Panc1 (cell line): Measurements from ENCODE around the gene RFTN1.

Source experiments
- POLR2AphosphoS5 ChIP-seq: IDR thresholded peaks from 2 replicates; pipeline ENCODE4 v1.6.1; 2012; ENCODE audit warnings: mild to moderate bottlenecking, low read depth, low read length, moderate library complexity
- TCF7L2 ChIP-seq: IDR thresholded peaks from 2 replicates; pipeline ENCODE4 v1.6.1; 2011; ENCODE audit warnings: mild to moderate bottlenecking, low read depth, low read length, inconsistent platforms
- TF ChIP-seq, protein P1 (sequence below): fragments of 450-650 bp; IDR thresholded peaks from 2 replicates; pipeline ENCODE4 v1.5.1; 2017; ENCODE audit warnings: mild to moderate bottlenecking
- TF ChIP-seq, protein P2 (sequence below), 2 experiments: IDR thresholded peaks; 2 replicates each; pipeline ENCODE4 v1.6.1; 2011 to 2012; ENCODE audit warnings: low read depth in 2 of 2, control low read depth in 1 of 2, low read length in 1 of 2, mild to moderate bottlenecking in 1 of 2, moderate library complexity in 1 of 2; ENCODE audit not compliant: insufficient read depth in 1 of 2

DNA sequence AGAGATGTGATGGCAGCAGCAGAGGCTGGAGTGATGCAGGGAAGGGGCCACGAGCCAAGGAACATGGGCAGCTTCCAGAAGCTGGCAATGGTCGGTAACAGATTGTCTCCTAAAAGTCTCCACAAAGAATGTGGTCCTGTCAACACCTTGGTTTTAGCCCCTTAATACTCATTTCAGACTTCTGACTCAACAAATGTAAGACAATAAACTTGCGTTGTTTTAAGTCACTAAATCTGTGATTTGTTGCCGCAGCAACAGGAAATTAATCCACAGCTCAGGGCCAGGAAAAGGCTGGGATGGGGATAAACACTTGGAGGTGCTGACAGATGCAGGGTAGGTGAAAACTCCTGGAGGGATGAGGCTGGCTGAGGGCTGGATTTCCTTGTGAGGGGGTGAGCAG lies 178.6 kb downstream of the RFTN1 start:
- TF ChIP-seq, protein P1, sequence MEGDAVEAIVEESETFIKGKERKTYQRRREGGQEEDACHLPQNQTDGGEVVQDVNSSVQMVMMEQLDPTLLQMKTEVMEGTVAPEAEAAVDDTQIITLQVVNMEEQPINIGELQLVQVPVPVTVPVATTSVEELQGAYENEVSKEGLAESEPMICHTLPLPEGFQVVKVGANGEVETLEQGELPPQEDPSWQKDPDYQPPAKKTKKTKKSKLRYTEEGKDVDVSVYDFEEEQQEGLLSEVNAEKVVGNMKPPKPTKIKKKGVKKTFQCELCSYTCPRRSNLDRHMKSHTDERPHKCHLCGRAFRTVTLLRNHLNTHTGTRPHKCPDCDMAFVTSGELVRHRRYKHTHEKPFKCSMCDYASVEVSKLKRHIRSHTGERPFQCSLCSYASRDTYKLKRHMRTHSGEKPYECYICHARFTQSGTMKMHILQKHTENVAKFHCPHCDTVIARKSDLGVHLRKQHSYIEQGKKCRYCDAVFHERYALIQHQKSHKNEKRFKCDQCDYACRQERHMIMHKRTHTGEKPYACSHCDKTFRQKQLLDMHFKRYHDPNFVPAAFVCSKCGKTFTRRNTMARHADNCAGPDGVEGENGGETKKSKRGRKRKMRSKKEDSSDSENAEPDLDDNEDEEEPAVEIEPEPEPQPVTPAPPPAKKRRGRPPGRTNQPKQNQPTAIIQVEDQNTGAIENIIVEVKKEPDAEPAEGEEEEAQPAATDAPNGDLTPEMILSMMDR, result no peak
- TF ChIP-seq POLR2AphosphoS5 (no peak), TCF7L2 (no peak)
- TF ChIP-seq, protein P2, sequence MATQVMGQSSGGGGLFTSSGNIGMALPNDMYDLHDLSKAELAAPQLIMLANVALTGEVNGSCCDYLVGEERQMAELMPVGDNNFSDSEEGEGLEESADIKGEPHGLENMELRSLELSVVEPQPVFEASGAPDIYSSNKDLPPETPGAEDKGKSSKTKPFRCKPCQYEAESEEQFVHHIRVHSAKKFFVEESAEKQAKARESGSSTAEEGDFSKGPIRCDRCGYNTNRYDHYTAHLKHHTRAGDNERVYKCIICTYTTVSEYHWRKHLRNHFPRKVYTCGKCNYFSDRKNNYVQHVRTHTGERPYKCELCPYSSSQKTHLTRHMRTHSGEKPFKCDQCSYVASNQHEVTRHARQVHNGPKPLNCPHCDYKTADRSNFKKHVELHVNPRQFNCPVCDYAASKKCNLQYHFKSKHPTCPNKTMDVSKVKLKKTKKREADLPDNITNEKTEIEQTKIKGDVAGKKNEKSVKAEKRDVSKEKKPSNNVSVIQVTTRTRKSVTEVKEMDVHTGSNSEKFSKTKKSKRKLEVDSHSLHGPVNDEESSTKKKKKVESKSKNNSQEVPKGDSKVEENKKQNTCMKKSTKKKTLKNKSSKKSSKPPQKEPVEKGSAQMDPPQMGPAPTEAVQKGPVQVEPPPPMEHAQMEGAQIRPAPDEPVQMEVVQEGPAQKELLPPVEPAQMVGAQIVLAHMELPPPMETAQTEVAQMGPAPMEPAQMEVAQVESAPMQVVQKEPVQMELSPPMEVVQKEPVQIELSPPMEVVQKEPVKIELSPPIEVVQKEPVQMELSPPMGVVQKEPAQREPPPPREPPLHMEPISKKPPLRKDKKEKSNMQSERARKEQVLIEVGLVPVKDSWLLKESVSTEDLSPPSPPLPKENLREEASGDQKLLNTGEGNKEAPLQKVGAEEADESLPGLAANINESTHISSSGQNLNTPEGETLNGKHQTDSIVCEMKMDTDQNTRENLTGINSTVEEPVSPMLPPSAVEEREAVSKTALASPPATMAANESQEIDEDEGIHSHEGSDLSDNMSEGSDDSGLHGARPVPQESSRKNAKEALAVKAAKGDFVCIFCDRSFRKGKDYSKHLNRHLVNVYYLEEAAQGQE (IDR thresholded peaks at IDR 0.05; ENCODE audit: insufficient read depth in 1 of 2, low read depth in 2 of 2, low read length in 1 of 2), result no peak
